Right lobe of liver (tissue), 4 donors: ENCODE results near the gene DLG1.

Experiments
- CTCF ChIP-seq, 4 donors: fragments of 200-600 bp in 3 of 4; fragments of 450-650 bp in 1 of 4; IDR thresholded peaks; one replicate each; pipeline versions ENCODE4 v1.5.1 to v1.8.0; 2016 to 2022; ENCODE audit warnings: antibody characterized with exemption in 4 of 4, mild to moderate bottlenecking in 2 of 4
- POLR2A ChIP-seq: fragments of 450-650 bp; IDR thresholded peaks from one replicate; pipeline ENCODE4 v1.6.1; 2017; ENCODE audit warnings: antibody characterized with exemption, mild to moderate bottlenecking
- donor health status: DM: no; HTN: no; CAD: no.
- donor health status: DM: no; HTN: no; CAD: no.
- donor health status: DM: no; HTN: yes; CAD: no.

- TF ChIP-seq CTCF (IDR thresholded peaks at IDR 0.05) (no peak), POLR2A (no peak)
Measured at GRCh38 chr3:197261164-197261509, 37.3 kb downstream of the DLG1 start.
